ENCODE measurements around the gene ARRB2.

DNA sequence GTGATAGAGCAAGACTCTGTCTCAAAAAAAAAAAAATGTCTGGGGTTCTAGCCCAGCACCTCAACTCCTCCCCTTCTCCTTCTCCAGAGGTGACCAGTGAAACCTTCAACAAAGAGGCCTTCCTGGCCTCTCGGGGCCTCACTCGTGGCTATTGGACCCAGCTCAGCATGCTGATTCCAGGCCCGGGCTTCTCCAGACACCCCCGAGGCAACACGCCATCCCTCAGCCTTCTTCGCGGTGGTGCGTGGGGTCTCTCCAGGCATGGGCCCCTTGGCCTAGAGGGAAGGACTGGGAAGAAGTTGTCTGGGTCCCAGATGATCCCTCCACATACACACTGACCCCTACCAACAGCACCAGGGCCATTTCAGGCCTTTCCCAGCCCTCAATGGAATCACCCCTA is 32.8 kb downstream of the ARRB2 start:
- TF ChIP-seq, protein P1, sequence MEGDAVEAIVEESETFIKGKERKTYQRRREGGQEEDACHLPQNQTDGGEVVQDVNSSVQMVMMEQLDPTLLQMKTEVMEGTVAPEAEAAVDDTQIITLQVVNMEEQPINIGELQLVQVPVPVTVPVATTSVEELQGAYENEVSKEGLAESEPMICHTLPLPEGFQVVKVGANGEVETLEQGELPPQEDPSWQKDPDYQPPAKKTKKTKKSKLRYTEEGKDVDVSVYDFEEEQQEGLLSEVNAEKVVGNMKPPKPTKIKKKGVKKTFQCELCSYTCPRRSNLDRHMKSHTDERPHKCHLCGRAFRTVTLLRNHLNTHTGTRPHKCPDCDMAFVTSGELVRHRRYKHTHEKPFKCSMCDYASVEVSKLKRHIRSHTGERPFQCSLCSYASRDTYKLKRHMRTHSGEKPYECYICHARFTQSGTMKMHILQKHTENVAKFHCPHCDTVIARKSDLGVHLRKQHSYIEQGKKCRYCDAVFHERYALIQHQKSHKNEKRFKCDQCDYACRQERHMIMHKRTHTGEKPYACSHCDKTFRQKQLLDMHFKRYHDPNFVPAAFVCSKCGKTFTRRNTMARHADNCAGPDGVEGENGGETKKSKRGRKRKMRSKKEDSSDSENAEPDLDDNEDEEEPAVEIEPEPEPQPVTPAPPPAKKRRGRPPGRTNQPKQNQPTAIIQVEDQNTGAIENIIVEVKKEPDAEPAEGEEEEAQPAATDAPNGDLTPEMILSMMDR (IDR thresholded peaks at IDR 0.05 in 4 of 5, conservative IDR thresholded peaks at IDR 0.05 in 1 of 5): no peak
- TF ChIP-seq POLR2A (IDR thresholded peaks at IDR 0.05): no peak
